ENCODE results near the gene NDE1. TPM values are rescaled to one million over a fixed set of nuclear protein-coding genes. Genes with fewer than 3 reads are reported as not detected.

The NDE1 gene
- total and polyA plus RNA-seq, 2 donors (not counting 3 experiments of a cell fraction or from before 2014, with no cell fraction given) = 28.0 to 90.2 TPM

- H3K4me1 ChIP-seq (ENCODE audit: control insufficient read depth, extremely low read depth, insufficient read depth, low read length) = no peaks in the 10 kb centered on the region
- peaks cover 0 to 3% of the 10 kb centered on the region in 2 experiments for H3K36me3 ChIP-seq (ENCODE audit: control insufficient read depth in 2 of 2, extremely low read depth in 1 of 2, insufficient read depth in 2 of 2, low read length in 2 of 2)
- H3K79me2 ChIP-seq (ENCODE audit: control insufficient read depth, insufficient read depth, low read length) = no peaks in the 10 kb centered on the region
- ChIA-PET POLR2A (no interaction called here), CTCF (no interaction called here)
- dilution Hi-C loops (cut with MboI; ENCODE audit: extremely low pct_ligation_motif_present, low sequenced_read_pairs) (no loop called here), intact Hi-C loops (cut with micrococcal nuclease) (no loop called here)
- H3K27ac ChIP-seq (ENCODE audit: insufficient read depth, low read depth, low read length) = no peak overlapping the region
- H3K4me2 ChIP-seq (ENCODE audit: insufficient read depth, low read length) = no peak overlapping the region
- no peak overlapping the region for H3K4me3 ChIP-seq (replicated peaks in 1 of 3; ENCODE audit: insufficient read depth in 1 of 3, low read depth in 1 of 3, low read length in 3 of 3)
- no peak for FAIRE-seq
- H3K27me3 ChIP-seq (ENCODE audit: control insufficient read depth in 2 of 2, insufficient read depth in 2 of 2, low read length in 2 of 2) = no peaks in the 10 kb centered on the region
- no TSS peak for BruUV-seq (replicated peaks)
- no peak for DNase-seq (ENCODE audit: low read depth, low spot score)
- TF ChIP-seq MYC (IDR thresholded peaks at IDR 0.05; ENCODE audit: low read depth, low read length) (no peak), EZH2 (IDR thresholded peaks at IDR 0.05; ENCODE audit: borderline replicate concordance, low read depth, low read length, severe bottlenecking) (no peak), JUN (IDR thresholded peaks at IDR 0.05; ENCODE audit: borderline replicate concordance, insufficient read depth, insufficient read length, low read depth) (no peak), POLR2AphosphoS5 (IDR thresholded peaks at IDR 0.05; ENCODE audit: insufficient read depth, low read depth, low read length) (no peak), CTCF (IDR thresholded peaks at IDR 0.05; ENCODE audit: extremely low read depth in 1 of 2, insufficient read depth in 1 of 2, low read depth in 1 of 2, low read length in 2 of 2) (no peak), POLR2A (IDR thresholded peaks at IDR 0.05; ENCODE audit: low read depth, low read length) (no peak), MAX (IDR thresholded peaks at IDR 0.05; ENCODE audit: insufficient read depth, insufficient read length) (no peak), GATA2 (IDR thresholded peaks at IDR 0.05; ENCODE audit: insufficient read depth, insufficient read length, low read depth, low read length) (no peak), FOS (IDR thresholded peaks at IDR 0.05; ENCODE audit: borderline replicate concordance, insufficient read depth, low read length) (no peak)
- no peaks in the 10 kb centered on the region for H4K20me1 ChIP-seq (replicated peaks; ENCODE audit: control insufficient read depth, extremely low read depth, insufficient read depth, low read length)
- no peaks in the 10 kb centered on the region for H3K9me1 ChIP-seq (replicated peaks; ENCODE audit: control insufficient read depth, extremely low read depth, insufficient read depth, low read length)
- no peak overlapping the region for H3K9ac ChIP-seq (replicated peaks; ENCODE audit: extremely low read depth, insufficient read depth, low read length)
- H2AFZ ChIP-seq (ENCODE audit: low read depth, low read length) = no peak overlapping the region
- no peaks in the 10 kb centered on the region for H3K9me3 ChIP-seq (replicated peaks; ENCODE audit: control insufficient read depth, insufficient read depth, low read length)
Observed at GRCh38 chr16:15714393-15715172, 64.5 kb downstream of the NDE1 start.

Measured in endothelial cell of umbilical vein (primary cell).